Urinary bladder (tissue), 4 donors: ENCODE data around the gene ODR4. TPM values are rescaled to one million over a fixed set of nuclear protein-coding genes. Genes with fewer than 3 reads are reported as not detected.
"Not testable (repeated sequence)": the region's sequence is repeated elsewhere in the genome, so short reads cannot be mapped to it uniquely, and the experiment has no call there.

Experiments used
- DNase-seq: peaks from one replicate; pipeline ENCODE4 v3.0.0-alpha.2; 2015; ENCODE audit errors: extremely low spot score
- H3K27ac ChIP-seq: one replicate; pipeline ENCODE4 v1.5.1; 2013; ENCODE audit warnings: low read depth, mild to moderate bottlenecking, moderate library complexity
- H3K36me3 ChIP-seq: one replicate; pipeline ENCODE4 v1.6.1; 2013; ENCODE audit warnings: mild to moderate bottlenecking, moderate library complexity; ENCODE audit not compliant: insufficient read depth
- H3K4me1 ChIP-seq: one replicate; pipeline ENCODE4 v1.6.1; 2013; ENCODE audit warnings: mild to moderate bottlenecking, moderate library complexity; ENCODE audit not compliant: insufficient read depth
- H3K4me3 ChIP-seq: one replicate; pipeline ENCODE4 v1.5.1; 2013; ENCODE audit warnings: low read depth, low read length
- WGBS: extraction: QIAGEN DNeasy Blood & Tissue Kit; methylation state at CpG from one replicate; pipeline ENCODE4 v1.1.7; 2013; 5-methylcytosine and 5-hydroxymethylcytosine counted together
- polyA plus RNA-seq: library from polyadenylated mRNA; stranded (reverse); fragments of 200-250 nt; gene quantifications from one replicate; pipeline ENCODE4 v1.2.3, GENCODE V29; 2013
- total RNA-seq: library from RNA; depleted of rRNA; stranded (reverse); fragments of >200 nt; gene quantifications from one replicate; pipeline ENCODE4 v1.2.3, GENCODE V29; 2014
- donor health status: healthy with polysubstance abuse.
- donor health status: healthy.

The ODR4 gene
- total and polyA plus RNA-seq, 2 donors, result 11.1 to 57.1 TPM

GRCh38 chr1:186442651-186443375, 67.2 kb downstream of the ODR4 start:
- DNase-seq, result no peak
- no peak overlapping the region for H3K4me3 ChIP-seq
- 39% methylated on average over 1 of the region's 1 CpG for WGBS
- no peak overlapping the region for H3K27ac ChIP-seq
- no peaks in the 10 kb centered on the region for H3K4me1 ChIP-seq
- no peaks in the 10 kb centered on the region for H3K36me3 ChIP-seq

- H3K36me3 ChIP-seq, result no peaks in the 10 kb centered on the region
- DNase-seq, result no peak
- no peaks in the 10 kb centered on the region for H3K4me1 ChIP-seq
- H3K4me3 ChIP-seq, result no peak overlapping the region
- H3K27ac ChIP-seq, result no peak overlapping the region
- 97% methylated on average over 2 of the region's 2 CpGs for WGBS
These were observed 68.0 kb downstream of the ODR4 start for GRCh38 chr1:186443638-186444037.

- Histone ChIP-seq H3K4me3 (no peak overlapping the region), H3K36me3 (no peaks in the 10 kb centered on the region), H3K4me1 (no peaks in the 10 kb centered on the region), H3K27ac (no peak overlapping the region)
- WGBS, result 89% methylated on average over 4 of the region's 4 CpGs
- DNase-seq, result no peak
These were observed 70.5 kb downstream of the ODR4 start for GRCh38 chr1:186446152-186446551.

GRCh38 chr1:186454981-186455380, 79.3 kb downstream of the ODR4 start:
- Histone ChIP-seq H3K27ac (no peak overlapping the region), H3K4me1 (no peaks in the 10 kb centered on the region), H3K36me3 (no peaks in the 10 kb centered on the region), H3K4me3 (no peak overlapping the region)
- WGBS, result 51% methylated on average over 3 of the region's 3 CpGs
- DNase-seq, result no peak

- Histone ChIP-seq H3K4me1 (no peaks in the 10 kb centered on the region), H3K27ac (no peak overlapping the region), H3K4me3 (no peak overlapping the region), H3K36me3 (no peaks in the 10 kb centered on the region)
- no peak for DNase-seq
- WGBS, result 64% methylated on average over 3 of the region's 3 CpGs
These were observed 81.2 kb downstream of the ODR4 start for GRCh38 chr1:186456729-186457255.

GRCh38 chr1:186459161-186459560, 83.5 kb downstream of the ODR4 start:
- not testable (repeated sequence) for H3K27ac ChIP-seq, H3K4me3 ChIP-seq, DNase-seq, H3K36me3 ChIP-seq, H3K4me1 ChIP-seq
- 97% methylated on average over 14 of the region's 14 CpGs for WGBS

- no peaks in the 10 kb centered on the region for H3K36me3 ChIP-seq
- H3K4me1 ChIP-seq, result no peaks in the 10 kb centered on the region
- no peak within 1 kb of the TSS for H3K27ac ChIP-seq
- 89% methylated on average over 2 of the region's 2 CpGs for WGBS
- no peak for DNase-seq
- H3K4me3 ChIP-seq, result no peak within 1 kb of the TSS
These were observed 85.4 kb downstream of the ODR4 start, which contains the start of gene PDC for GRCh38 chr1:186461014-186461413. TSS of gene PDC (minus strand) at chr1:186461114. CDS start at chr1:186449459, 11,655 bp downstream.

- H3K4me1 ChIP-seq, result no peaks in the 10 kb centered on the region
- no peaks in the 10 kb centered on the region for H3K36me3 ChIP-seq
- DNase-seq, result no peak
- H3K4me3 ChIP-seq, result no peak overlapping the region
- no peak overlapping the region for H3K27ac ChIP-seq
- 80% methylated on average over 5 of the region's 5 CpGs for WGBS
These were observed 87.9 kb downstream of the ODR4 start for GRCh38 chr1:186463511-186463910.

- Histone ChIP-seq H3K4me3 (no peak overlapping the region), H3K36me3 (no peaks in the 10 kb centered on the region), H3K27ac (no peak overlapping the region), H3K4me1 (no peaks in the 10 kb centered on the region)
- no peak for DNase-seq
- WGBS, result 94% methylated on average over 3 of the region's 3 CpGs
These were observed 88.3 kb downstream of the ODR4 start for GRCh38 chr1:186463926-186464325.

- not testable (repeated sequence) for H3K36me3 ChIP-seq, H3K4me3 ChIP-seq
These were observed 89.9 kb downstream of the ODR4 start for GRCh38 chr1:186465491-186465890.

GRCh38 chr1:186465946-186466345, 90.3 kb downstream of the ODR4 start:
- no peak for DNase-seq
- 67% methylated on average over 2 of the region's 2 CpGs for WGBS
- Histone ChIP-seq H3K27ac (no peak overlapping the region), H3K36me3 (no peaks in the 10 kb centered on the region), H3K4me1 (no peaks in the 10 kb centered on the region), H3K4me3 (no peak overlapping the region)

More at GRCh38 chr1:186465491-186465890, 89.9 kb downstream of the ODR4 start:
- not testable (repeated sequence) for H3K4me1 ChIP-seq, H3K27ac ChIP-seq, DNase-seq

Other genes with a start within 250 kb of the ODR4 start
- 0.11 TPM for gene PRG4, start 79.6 kb upstream of the ODR4 start, total RNA-seq
- gene PRG4, start 79.6 kb upstream of the ODR4 start, polyA plus RNA-seq, result 1.0 TPM
- 167 TPM for gene TPR, start 585 bp upstream of the ODR4 start, total RNA-seq
- 34.4 TPM for gene TPR, start 585 bp upstream of the ODR4 start, polyA plus RNA-seq
- not detected for gene PDC, start 85.3 kb downstream of the ODR4 start, total RNA-seq
- not detected for gene PDC, start 85.3 kb downstream of the ODR4 start, polyA plus RNA-seq